HepG2 (cell line): Measurements from ENCODE around the gene RNLS. TPM values are rescaled to one million over a fixed set of nuclear protein-coding genes. Genes with fewer than 3 reads are reported as not detected.

ENCODE experiments used
- ATAC-seq: fragments of 200-7000 bp; cut with Tn5 transposase; 3 replicates; pipeline ENCODE4 v1.9.1; 2020; ENCODE audit warnings: mild to moderate bottlenecking, moderate library complexity
- BruUV-seq: library from RNA; stranded (reverse); fragments of 400-500 nt; replicated peaks from 2 replicates; lab custom pipeline; 2021; lab: Mats Ljungman, UMichigan
- CTCF ChIA-PET: fragments of 300-600 bp; formaldehyde crosslinking; extraction: SDS; loops from one replicate; lab custom pipeline; 2021; ENCODE audit warnings: low total read pairs, inconsistent platforms, low intra/inter-chr PET ratio; lab: Yijun Ruan, JAX
- POLR2A ChIA-PET: fragments of 350-600 bp; sonication (Branson Sonifier 250); formaldehyde crosslinking; loops from one replicate; lab custom pipeline; 2020; ENCODE audit warnings: antibody characterized with exemption, inconsistent platforms; lab: Yijun Ruan, JAX
- DNase-seq: peaks from one replicate; pipeline ENCODE4 v3.0.0-alpha.2; 2015; ENCODE audit warnings: low spot score
- FAIRE-seq: peaks from 3 replicates; lab custom pipeline; 2011; peaks lifted over from hg19 to GRCh38; lab: Jason Lieb, UNC
- H2AFZ ChIP-seq: one replicate; pipeline ENCODE4 v1.6.1; 2011; ENCODE audit warnings: low read length, inconsistent platforms
- H3K27ac ChIP-seq: fragments of 300-600 bp; 3 replicates; pipeline ENCODE4 v1.8.0; 2011; ENCODE audit warnings: mixed run types, mild to moderate bottlenecking, mixed read lengths, low read length, inconsistent platforms; ENCODE audit not compliant: insufficient read depth; ENCODE audit errors: extremely low read length
- H3K27me3 ChIP-seq, 2 experiments: fragments of 200-600 bp in 1 of 2; 2 replicates in 1 of 2; 3 replicates in 1 of 2; pipeline versions ENCODE4 v1.6.0 to v1.8.0; 2011; ENCODE audit warnings: low read length in 2 of 2, mild to moderate bottlenecking in 2 of 2, moderate library complexity in 2 of 2, inconsistent platforms in 1 of 2; ENCODE audit not compliant: insufficient read depth in 2 of 2, control insufficient read depth in 1 of 2
- H3K36me3 ChIP-seq, 2 experiments: fragments of 200-600 bp in 1 of 2; replicated peaks in 1 of 2; 2 replicates in 1 of 2; 3 replicates in 1 of 2; pipeline versions ENCODE4 v1.5.1 to v1.8.0; 2011; ENCODE audit warnings: low read length in 2 of 2, inconsistent platforms in 1 of 2; ENCODE audit not compliant: insufficient read depth in 2 of 2, control insufficient read depth in 1 of 2
- H3K4me1 ChIP-seq: 2 replicates; pipeline ENCODE4 v1.5.1; 2012; ENCODE audit warnings: low read length, inconsistent platforms; ENCODE audit not compliant: insufficient read depth
- H3K4me2 ChIP-seq: 2 replicates; pipeline ENCODE4 v1.6.0; 2011; ENCODE audit warnings: low read depth, low read length, inconsistent platforms
- H3K4me3 ChIP-seq, 3 experiments: fragments of 200-600 bp in 1 of 3; sonication (generic), shearing (Covaris generic) in 1 of 3; replicated peaks in 1 of 3; 2 replicates each; pipeline ENCODE4 v1.5.1; 2011 to 2016; ENCODE audit warnings: low read length in 3 of 3, inconsistent platforms in 2 of 3, low read depth in 2 of 3, mild to moderate bottlenecking in 2 of 3, control low read depth in 1 of 3, mixed read lengths in 1 of 3; ENCODE audit not compliant: insufficient read depth in 1 of 3
- H3K79me2 ChIP-seq: one replicate; pipeline ENCODE4 v1.6.1; 2011; ENCODE audit warnings: low read length, inconsistent platforms; ENCODE audit not compliant: insufficient read depth
- H3K9ac ChIP-seq: 2 replicates; pipeline ENCODE4 v1.6.0; 2011; ENCODE audit warnings: mild to moderate bottlenecking, low read depth, low read length, inconsistent platforms; ENCODE audit not compliant: insufficient read depth
- H3K9me3 ChIP-seq: 2 replicates; pipeline ENCODE4 v1.5.1; 2012; ENCODE audit warnings: mild to moderate bottlenecking, low read length
- H4K20me1 ChIP-seq: 2 replicates; pipeline ENCODE4 v1.6.0; 2011; ENCODE audit warnings: inconsistent platforms, mild to moderate bottlenecking, low read length, moderate library complexity; ENCODE audit not compliant: insufficient read depth
- GFI1 ChIP-seq: sonication (generic); formaldehyde crosslinking; IDR thresholded peaks from 2 replicates; pipeline ENCODE4 v1.5.0; 2020; ENCODE audit warnings: missing genetic modification reagents, mild to moderate bottlenecking, borderline replicate concordance
- IKZF4 ChIP-seq: sonication (generic); formaldehyde crosslinking; IDR thresholded peaks from 2 replicates; pipeline ENCODE4 v1.5.1; 2020; ENCODE audit warnings: borderline replicate concordance, mild to moderate bottlenecking, low read depth, missing genetic modification reagents; ENCODE audit errors: not compliant biosample characterization
- IRX3 ChIP-seq: sonication (generic); formaldehyde crosslinking; IDR thresholded peaks from 2 replicates; pipeline ENCODE4 v1.8.1; 2023; ENCODE audit warnings: mild to moderate bottlenecking, low read depth, missing genetic modification reagents, borderline replicate concordance
- SNAI1 ChIP-seq: sonication (generic); formaldehyde crosslinking; IDR thresholded peaks from 2 replicates; pipeline ENCODE4 v1.5.0; 2020; ENCODE audit warnings: mild to moderate bottlenecking, missing genetic modification reagents, borderline replicate concordance
- ZNF138 ChIP-seq: sonication (generic); formaldehyde crosslinking; IDR thresholded peaks from 2 replicates; pipeline ENCODE4 v1.5.0; 2020; ENCODE audit warnings: mild to moderate bottlenecking, low read depth, missing genetic modification reagents
- ZNF530 ChIP-seq: sonication (generic); formaldehyde crosslinking; IDR thresholded peaks from 2 replicates; pipeline ENCODE4 v1.5.0; 2020; ENCODE audit warnings: low read depth, mild to moderate bottlenecking, missing genetic modification reagents
- ZNF749 ChIP-seq: sonication (generic); formaldehyde crosslinking; IDR thresholded peaks from 2 replicates; pipeline ENCODE4 v1.8.0; 2022; ENCODE audit warnings: mild to moderate bottlenecking, missing genetic modification reagents, moderate library complexity, borderline replicate concordance
- ZNF841 ChIP-seq: sonication (generic); formaldehyde crosslinking; IDR thresholded peaks from 2 replicates; pipeline ENCODE4 v1.8.1; 2023; ENCODE audit warnings: missing genetic modification reagents, borderline replicate concordance
- WGBS: methylation state at CpG from one replicate; pipeline ENCODE4 v1.1.6; 2017; ENCODE audit warnings: low lambda C conversion rate; 5-methylcytosine and 5-hydroxymethylcytosine counted together
- in situ Hi-C: cut with HindIII; loops from 2 replicates; pipeline ENCODE4 v1.10.0; 2017; ENCODE audit warnings: low pct_unique_long_range_greater_than_20kb; ENCODE audit not compliant: extremely low pct_ligation_motif_present
- intact Hi-C: fragments of 100-400 bp; cut with micrococcal nuclease; formaldehyde crosslinking; loops from one replicate; pipeline ENCODE4 v1.10.0; 2022; ENCODE audit not compliant: unreplicated experiment
- polyA plus RNA-seq, 8 experiments: library from polyadenylated mRNA; depleted of rRNA in 3 of 8; stranded (reverse) in 7 of 8; unstranded in 1 of 8; fragments of >200 nt; fragmentation: Illumina TruSeq in 4 of 8; extraction: Trizol in 4 of 8; gene quantifications; 2 replicates each; pipeline versions ENCODE4 v1.2.1 to v1.2.3, GENCODE V29; 2011 to 2016; ENCODE audit warnings: low read depth in 4 of 8, missing spikeins in 1 of 8, mixed read lengths in 1 of 8; ENCODE audit not compliant: insufficient read depth in 1 of 8
- total RNA-seq, 5 experiments: library from RNA; depleted of rRNA; stranded (reverse); fragments of >200 nt; fragmentation: Illumina TruSeq; extraction: Trizol; gene quantifications; 2 replicates each; pipeline ENCODE4 v1.2.3, GENCODE V29; 2016; ENCODE audit warnings: low read depth in 1 of 5
- TF ChIP-seq, protein P1 (sequence below): conservative IDR thresholded peaks from 2 replicates; pipeline ENCODE4 v1.6.1; 2018; ENCODE audit warnings: missing genetic modification reagents
- TF ChIP-seq, protein P2 (sequence below): sonication (generic); formaldehyde crosslinking; IDR thresholded peaks from 2 replicates; pipeline ENCODE4 v1.4.0; 2020; ENCODE audit warnings: missing genetic modification reagents
- TF ChIP-seq, protein P3 (sequence below): sonication (generic); formaldehyde crosslinking; IDR thresholded peaks from 2 replicates; pipeline ENCODE4 v1.5.0; 2020; ENCODE audit warnings: mild to moderate bottlenecking, missing genetic modification reagents, borderline replicate concordance

RNLS gene
- total and polyA plus RNA-seq, 2 of the 13 experiments (the other 11 are each of a cell fraction or from before 2014, with no cell fraction given): not detected

GRCh38 chr10:88347597-88348304 lies 235.4 kb downstream of the RNLS start:
- H3K36me3 ChIP-seq: no peaks in the 10 kb centered on the region
- no TSS peak for BruUV-seq
- H3K27ac ChIP-seq: no peak overlapping the region
- ATAC-seq (no peak), DNase-seq (no peak), FAIRE-seq (no peak)
- H3K4me2 ChIP-seq: no peak overlapping the region
- no peaks in the 10 kb centered on the region for H3K9me3 ChIP-seq
- H4K20me1 ChIP-seq: no peaks in the 10 kb centered on the region
- CTCF ChIA-PET: no interaction called here
- in situ Hi-C loops (no loop called here), intact Hi-C loops (no loop called here)
- H3K4me3 ChIP-seq: no peak overlapping the region
- H3K4me1 ChIP-seq: peaks cover 8% of the 10 kb centered on the region; the same call in 1 of the 2 replicates
- no peaks in the 10 kb centered on the region for H3K27me3 ChIP-seq
- TF ChIP-seq, protein P1, sequence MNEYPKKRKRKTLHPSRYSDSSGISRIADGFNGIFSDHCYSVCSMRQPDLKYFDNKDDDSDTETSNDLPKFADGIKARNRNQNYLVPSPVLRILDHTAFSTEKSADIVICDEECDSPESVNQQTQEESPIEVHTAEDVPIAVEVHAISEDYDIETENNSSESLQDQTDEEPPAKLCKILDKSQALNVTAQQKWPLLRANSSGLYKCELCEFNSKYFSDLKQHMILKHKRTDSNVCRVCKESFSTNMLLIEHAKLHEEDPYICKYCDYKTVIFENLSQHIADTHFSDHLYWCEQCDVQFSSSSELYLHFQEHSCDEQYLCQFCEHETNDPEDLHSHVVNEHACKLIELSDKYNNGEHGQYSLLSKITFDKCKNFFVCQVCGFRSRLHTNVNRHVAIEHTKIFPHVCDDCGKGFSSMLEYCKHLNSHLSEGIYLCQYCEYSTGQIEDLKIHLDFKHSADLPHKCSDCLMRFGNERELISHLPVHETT (CRISPR knock-in tag): no peak
- TF ChIP-seq, protein P2, sequence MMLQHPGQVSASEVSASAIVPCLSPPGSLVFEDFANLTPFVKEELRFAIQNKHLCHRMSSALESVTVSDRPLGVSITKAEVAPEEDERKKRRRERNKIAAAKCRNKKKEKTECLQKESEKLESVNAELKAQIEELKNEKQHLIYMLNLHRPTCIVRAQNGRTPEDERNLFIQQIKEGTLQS (CRISPR knock-in tag): no peak
- TF ChIP-seq IRX3 (CRISPR knock-in tag): no peak
- no peak for TF ChIP-seq ZNF841 (CRISPR knock-in tag)
- TF ChIP-seq ZNF530 (CRISPR knock-in tag): no peak
- no peak for TF ChIP-seq ZNF138 (CRISPR knock-in tag)
- no peak for TF ChIP-seq IKZF4 (CRISPR knock-in tag)
- no peak for TF ChIP-seq SNAI1 (CRISPR knock-in tag)
- TF ChIP-seq ZNF749 (CRISPR knock-in tag): no peak
- no peak for TF ChIP-seq GFI1
- TF ChIP-seq, protein P3, sequence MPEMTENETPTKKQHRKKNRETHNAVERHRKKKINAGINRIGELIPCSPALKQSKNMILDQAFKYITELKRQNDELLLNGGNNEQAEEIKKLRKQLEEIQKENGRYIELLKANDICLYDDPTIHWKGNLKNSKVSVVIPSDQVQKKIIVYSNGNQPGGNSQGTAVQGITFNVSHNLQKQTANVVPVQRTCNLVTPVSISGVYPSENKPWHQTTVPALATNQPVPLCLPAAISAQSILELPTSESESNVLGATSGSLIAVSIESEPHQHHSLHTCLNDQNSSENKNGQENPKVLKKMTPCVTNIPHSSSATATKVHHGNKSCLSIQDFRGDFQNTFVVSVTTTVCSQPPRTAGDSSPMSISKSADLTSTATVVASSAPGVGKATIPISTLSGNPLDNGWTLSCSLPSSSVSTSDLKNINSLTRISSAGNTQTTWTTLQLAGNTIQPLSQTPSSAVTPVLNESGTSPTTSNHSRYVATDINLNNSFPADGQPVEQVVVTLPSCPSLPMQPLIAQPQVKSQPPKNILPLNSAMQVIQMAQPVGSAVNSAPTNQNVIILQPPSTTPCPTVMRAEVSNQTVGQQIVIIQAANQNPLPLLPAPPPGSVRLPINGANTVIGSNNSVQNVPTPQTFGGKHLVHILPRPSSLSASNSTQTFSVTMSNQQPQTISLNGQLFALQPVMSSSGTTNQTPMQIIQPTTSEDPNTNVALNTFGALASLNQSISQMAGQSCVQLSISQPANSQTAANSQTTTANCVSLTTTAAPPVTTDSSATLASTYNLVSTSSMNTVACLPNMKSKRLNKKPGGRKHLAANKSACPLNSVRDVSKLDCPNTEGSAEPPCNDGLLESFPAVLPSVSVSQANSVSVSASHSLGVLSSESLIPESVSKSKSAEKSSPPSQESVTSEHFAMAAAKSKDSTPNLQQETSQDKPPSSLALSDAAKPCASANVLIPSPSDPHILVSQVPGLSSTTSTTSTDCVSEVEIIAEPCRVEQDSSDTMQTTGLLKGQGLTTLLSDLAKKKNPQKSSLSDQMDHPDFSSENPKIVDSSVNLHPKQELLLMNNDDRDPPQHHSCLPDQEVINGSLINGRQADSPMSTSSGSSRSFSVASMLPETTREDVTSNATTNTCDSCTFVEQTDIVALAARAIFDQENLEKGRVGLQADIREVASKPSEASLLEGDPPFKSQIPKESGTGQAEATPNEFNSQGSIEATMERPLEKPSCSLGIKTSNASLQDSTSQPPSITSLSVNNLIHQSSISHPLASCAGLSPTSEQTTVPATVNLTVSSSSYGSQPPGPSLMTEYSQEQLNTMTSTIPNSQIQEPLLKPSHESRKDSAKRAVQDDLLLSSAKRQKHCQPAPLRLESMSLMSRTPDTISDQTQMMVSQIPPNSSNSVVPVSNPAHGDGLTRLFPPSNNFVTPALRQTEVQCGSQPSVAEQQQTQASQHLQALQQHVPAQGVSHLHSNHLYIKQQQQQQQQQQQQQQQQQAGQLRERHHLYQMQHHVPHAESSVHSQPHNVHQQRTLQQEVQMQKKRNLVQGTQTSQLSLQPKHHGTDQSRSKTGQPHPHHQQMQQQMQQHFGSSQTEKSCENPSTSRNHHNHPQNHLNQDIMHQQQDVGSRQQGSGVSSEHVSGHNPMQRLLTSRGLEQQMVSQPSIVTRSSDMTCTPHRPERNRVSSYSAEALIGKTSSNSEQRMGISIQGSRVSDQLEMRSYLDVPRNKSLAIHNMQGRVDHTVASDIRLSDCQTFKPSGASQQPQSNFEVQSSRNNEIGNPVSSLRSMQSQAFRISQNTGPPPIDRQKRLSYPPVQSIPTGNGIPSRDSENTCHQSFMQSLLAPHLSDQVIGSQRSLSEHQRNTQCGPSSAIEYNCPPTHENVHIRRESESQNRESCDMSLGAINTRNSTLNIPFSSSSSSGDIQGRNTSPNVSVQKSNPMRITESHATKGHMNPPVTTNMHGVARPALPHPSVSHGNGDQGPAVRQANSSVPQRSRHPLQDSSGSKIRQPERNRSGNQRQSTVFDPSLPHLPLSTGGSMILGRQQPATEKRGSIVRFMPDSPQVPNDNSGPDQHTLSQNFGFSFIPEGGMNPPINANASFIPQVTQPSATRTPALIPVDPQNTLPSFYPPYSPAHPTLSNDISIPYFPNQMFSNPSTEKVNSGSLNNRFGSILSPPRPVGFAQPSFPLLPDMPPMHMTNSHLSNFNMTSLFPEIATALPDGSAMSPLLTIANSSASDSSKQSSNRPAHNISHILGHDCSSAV (CRISPR knock-in tag): no peak
- 38% methylated on average over 3 of the region's 3 CpGs for WGBS
- no peaks in the 10 kb centered on the region for H3K79me2 ChIP-seq
- POLR2A ChIA-PET: no interaction called here
- H3K9ac ChIP-seq: no peak overlapping the region
- H2AFZ ChIP-seq: no peak overlapping the region
